GM19468 (cell line): Measurements from ENCODE around the gene ADGRG2.

Experiments
- ATAC-seq: cut with Tn5 transposase; IDR thresholded peaks from one replicate; pipeline ENCODE4 v1.9.1; 2021; ENCODE audit warnings: mild to moderate bottlenecking, moderate library complexity, moderate number of reproducible peaks; ENCODE audit not compliant: unreplicated experiment; ENCODE audit errors: extremely low read depth

Gene ADGRG2

DNA sequence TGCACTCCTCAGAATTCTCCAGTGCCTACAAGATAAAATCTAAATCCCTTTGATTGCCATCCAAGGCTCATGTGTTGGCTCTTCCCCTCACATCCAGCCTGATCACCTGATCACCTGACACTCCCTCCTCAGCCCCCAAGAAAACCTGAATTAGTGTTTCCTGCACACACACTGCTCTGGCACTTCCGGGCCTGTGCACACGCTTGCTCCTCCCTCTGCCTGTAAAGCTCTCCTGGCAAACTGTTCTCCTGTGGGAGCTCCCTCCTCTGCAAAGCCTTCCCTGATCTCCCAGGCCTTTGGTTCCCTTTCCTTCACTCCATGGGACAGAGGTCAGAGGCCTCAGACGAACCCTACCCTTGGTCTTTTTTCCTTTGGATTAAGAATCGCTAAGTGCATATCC, 158.2 kb downstream of the ADGRG2 start:
- no peak for ATAC-seq

- no peak for ATAC-seq
Measured at GRCh38 chrX:18962329-18962728, 159.9 kb downstream of the ADGRG2 start.

GRCh38 chrX:18961686-18962085, 160.6 kb downstream of the ADGRG2 start:
- no peak for ATAC-seq

- ATAC-seq, result no peak
Measured at GRCh38 chrX:18956303-18957032, 165.8 kb downstream of the ADGRG2 start.

DNA sequence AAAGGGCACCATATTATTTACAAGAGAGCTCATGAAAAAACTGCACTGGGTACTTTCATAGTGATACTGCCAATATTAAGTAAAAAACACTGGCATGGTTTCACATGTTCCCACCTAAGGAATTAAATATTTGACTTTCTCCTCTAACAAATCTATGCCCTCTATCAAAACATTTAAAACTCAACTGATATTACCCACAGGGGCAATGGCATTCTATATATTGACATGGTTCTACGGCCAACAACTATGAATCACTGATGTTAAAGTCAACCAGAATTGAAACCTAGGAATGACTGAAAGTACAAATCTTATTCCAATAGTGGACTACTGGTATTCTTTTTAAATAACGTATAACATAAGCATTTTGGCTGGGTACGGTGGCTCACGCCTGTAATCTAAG, 166.6 kb downstream of the ADGRG2 start:
- no peak for ATAC-seq

- ATAC-seq, result no peak
Measured at GRCh38 chrX:18951032-18951431, 171.2 kb downstream of the ADGRG2 start.

GRCh38 chrX:18949944-18950301, 172.3 kb downstream of the ADGRG2 start:
- ATAC-seq, result no peak

DNA sequence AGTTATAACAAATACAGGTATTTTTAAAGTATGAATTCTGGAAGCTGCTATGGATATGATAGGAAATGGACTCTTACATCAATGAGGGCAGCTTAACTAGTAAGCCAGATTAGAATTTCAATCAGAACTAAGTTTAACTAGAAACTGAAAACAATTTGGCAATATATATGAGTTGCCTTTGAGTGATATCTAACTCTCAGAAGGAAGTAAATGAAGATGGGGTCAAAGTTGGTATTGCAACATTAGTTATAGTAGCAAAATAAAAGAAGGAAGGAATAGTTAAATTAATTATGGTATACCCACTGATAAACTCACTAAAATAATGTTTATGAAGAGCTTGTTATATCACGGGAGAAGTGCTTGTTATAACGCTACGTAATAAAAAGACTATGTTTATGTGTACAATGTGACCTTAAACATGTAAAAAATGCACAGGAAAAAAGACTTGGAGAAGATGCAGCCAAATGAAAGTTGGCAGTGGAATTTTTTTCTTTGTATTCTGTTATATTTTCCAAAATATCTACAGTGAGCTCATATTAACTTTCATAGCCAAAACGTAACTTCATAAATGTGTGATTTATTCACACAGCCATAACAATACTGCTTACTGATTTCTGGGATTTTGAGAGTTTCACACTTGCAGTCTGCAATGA, 172.9 kb downstream of the ADGRG2 start:
- no peak for ATAC-seq

- no peak for ATAC-seq
Measured at GRCh38 chrX:18946611-18947010, 175.7 kb downstream of the ADGRG2 start.

- ATAC-seq, result no peak
Measured at GRCh38 chrX:18946157-18946556, 176.1 kb downstream of the ADGRG2 start.

GRCh38 chrX:18945483-18945882, 176.8 kb downstream of the ADGRG2 start:
- ATAC-seq, result no peak

- ATAC-seq, result no peak
Measured at GRCh38 chrX:18944482-18944881, 177.8 kb downstream of the ADGRG2 start.

- ATAC-seq, result no peak
Measured at GRCh38 chrX:18941896-18942295, 180.4 kb downstream of the ADGRG2 start.
